MCF 10A (cell line): Measurements from ENCODE around the gene MPZL1. TPM values are rescaled to one million over a fixed set of nuclear protein-coding genes. Genes with fewer than 3 reads are reported as not detected.

Experiments used
- BruUV-seq: library from RNA; stranded (reverse); fragments of 400-500 nt; replicated peaks from 2 replicates; lab custom pipeline; 2021; lab: Mats Ljungman, UMichigan
- CTCF ChIA-PET: fragments of 300-600 bp; sonication (Branson Sonifier 250); formaldehyde crosslinking; extraction: SDS; loops from one replicate; lab custom pipeline; 2021; ENCODE audit warnings: antibody characterized with exemption, inconsistent platforms; lab: Yijun Ruan, JAX
- POLR2A ChIA-PET: fragments of 300-600, 350-650 bp; sonication (Branson Sonifier 250); formaldehyde crosslinking; extraction: SDS; loops from one replicate; lab custom pipeline; 2020; ENCODE audit warnings: antibody characterized with exemption, inconsistent platforms; lab: Yijun Ruan, JAX
- DNase-seq: peaks from one replicate; pipeline ENCODE4 v3.0.0-alpha.2; 2018; ENCODE audit not compliant: unreplicated experiment
- H3K27ac Mint-ChIP-seq: one replicate; pipeline ENCODE4 v1.8.0; 2022; ENCODE audit warnings: mild to moderate bottlenecking, low read depth, mixed read lengths; ENCODE audit not compliant: unreplicated experiment
- H3K27me3 Mint-ChIP-seq: one replicate; pipeline ENCODE4 v1.8.0; 2022; ENCODE audit warnings: mixed read lengths; ENCODE audit not compliant: insufficient read depth, unreplicated experiment
- H3K36me3 Mint-ChIP-seq: one replicate; pipeline ENCODE4 v1.8.0; 2022; ENCODE audit warnings: mild to moderate bottlenecking, moderate library complexity, mixed read lengths; ENCODE audit not compliant: insufficient read depth, unreplicated experiment
- H3K4me1 Mint-ChIP-seq: one replicate; pipeline ENCODE4 v1.8.0; 2022; ENCODE audit warnings: mixed read lengths; ENCODE audit not compliant: insufficient read depth, unreplicated experiment
- H3K4me3 Mint-ChIP-seq: one replicate; pipeline ENCODE4 v1.8.0; 2022; ENCODE audit warnings: mild to moderate bottlenecking, moderate library complexity, mixed read lengths; ENCODE audit not compliant: unreplicated experiment
- H3K9me3 Mint-ChIP-seq: one replicate; pipeline ENCODE4 v1.8.0; 2022; ENCODE audit warnings: mixed read lengths; ENCODE audit not compliant: unreplicated experiment
- intact Hi-C: fragments of 100-400 bp; cut with micrococcal nuclease; formaldehyde crosslinking; loops from 2 replicates; pipeline ENCODE4 v1.14.1; 2022
- total RNA-seq: library from RNA; stranded (reverse); gene quantifications from 2 replicates; pipeline ENCODE4 v1.2.3, GENCODE V29; 2022
- TF ChIP-seq, protein P1 (sequence below): fragments of 200-600 bp; IDR thresholded peaks from one replicate; pipeline ENCODE4 v1.8.0; 2022; ENCODE audit warnings: antibody characterized with exemption, mild to moderate bottlenecking; ENCODE audit not compliant: unreplicated experiment

The MPZL1 gene
- total RNA-seq, 1 experiment from 2014 or later, result 169 TPM

DNA sequence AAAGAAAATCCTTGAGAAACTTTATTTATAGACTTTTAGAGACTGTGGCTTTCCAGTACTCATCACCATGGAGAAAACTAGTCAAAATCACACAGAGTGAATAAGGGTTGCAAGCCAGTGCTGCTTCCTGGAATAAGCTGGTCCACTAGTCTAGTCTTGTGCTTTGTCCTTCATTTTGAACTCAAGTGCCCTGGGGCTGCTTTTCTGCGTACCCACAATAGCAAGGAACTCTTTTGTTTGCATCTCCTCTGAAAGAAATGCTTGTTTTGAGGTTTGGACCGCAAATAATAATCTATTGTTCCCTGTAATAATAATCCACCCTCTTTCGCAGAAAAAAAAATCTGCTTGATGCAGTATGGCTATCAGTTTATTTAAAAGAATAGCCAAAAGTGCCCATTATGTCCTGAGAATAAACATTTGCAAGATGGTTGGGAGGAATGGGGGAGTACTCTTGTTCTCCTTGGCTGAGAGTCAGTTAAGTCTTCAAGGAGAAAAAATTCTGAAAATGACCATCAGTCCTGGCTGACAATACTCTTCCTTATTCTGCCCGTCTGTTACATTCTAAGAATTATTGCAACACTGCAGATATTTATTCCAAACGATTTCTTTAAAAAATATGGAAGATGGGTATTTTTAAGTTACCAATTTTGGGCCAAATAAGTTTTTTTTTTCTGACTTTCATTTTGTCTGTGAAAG is 41.9 kb downstream of the MPZL1 start:
- ChIA-PET POLR2A (interaction anchor here (1.0 to 3.4 kb wide), 6 partner anchors 11 to 42 kb away, joined by 3 to 21 read pairs (median 4); partner anchors contain the start of gene MPZL1), CTCF (interaction anchor here (0.5 to 1.2 kb wide), 3 partner anchors 40 to 321 kb away, joined by 3 to 5 read pairs (median 3); no protein-coding TSS in a partner anchor)
- DNase-seq, result peak; percentile 45
- Mint-ChIP-seq H3K36me3 (peaks cover 29% of the 10 kb centered on the region), H3K27ac (no peak overlapping the region), H3K4me3 (no peak overlapping the region), H3K27me3 (no peaks in the 10 kb centered on the region), H3K4me1 (peaks cover 30% of the 10 kb centered on the region), H3K9me3 (no peaks in the 10 kb centered on the region)
- intact Hi-C loops, result no loop called here
- TF ChIP-seq, protein P1, sequence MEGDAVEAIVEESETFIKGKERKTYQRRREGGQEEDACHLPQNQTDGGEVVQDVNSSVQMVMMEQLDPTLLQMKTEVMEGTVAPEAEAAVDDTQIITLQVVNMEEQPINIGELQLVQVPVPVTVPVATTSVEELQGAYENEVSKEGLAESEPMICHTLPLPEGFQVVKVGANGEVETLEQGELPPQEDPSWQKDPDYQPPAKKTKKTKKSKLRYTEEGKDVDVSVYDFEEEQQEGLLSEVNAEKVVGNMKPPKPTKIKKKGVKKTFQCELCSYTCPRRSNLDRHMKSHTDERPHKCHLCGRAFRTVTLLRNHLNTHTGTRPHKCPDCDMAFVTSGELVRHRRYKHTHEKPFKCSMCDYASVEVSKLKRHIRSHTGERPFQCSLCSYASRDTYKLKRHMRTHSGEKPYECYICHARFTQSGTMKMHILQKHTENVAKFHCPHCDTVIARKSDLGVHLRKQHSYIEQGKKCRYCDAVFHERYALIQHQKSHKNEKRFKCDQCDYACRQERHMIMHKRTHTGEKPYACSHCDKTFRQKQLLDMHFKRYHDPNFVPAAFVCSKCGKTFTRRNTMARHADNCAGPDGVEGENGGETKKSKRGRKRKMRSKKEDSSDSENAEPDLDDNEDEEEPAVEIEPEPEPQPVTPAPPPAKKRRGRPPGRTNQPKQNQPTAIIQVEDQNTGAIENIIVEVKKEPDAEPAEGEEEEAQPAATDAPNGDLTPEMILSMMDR, result no peak
- BruUV-seq, result no TSS peak

DNA sequence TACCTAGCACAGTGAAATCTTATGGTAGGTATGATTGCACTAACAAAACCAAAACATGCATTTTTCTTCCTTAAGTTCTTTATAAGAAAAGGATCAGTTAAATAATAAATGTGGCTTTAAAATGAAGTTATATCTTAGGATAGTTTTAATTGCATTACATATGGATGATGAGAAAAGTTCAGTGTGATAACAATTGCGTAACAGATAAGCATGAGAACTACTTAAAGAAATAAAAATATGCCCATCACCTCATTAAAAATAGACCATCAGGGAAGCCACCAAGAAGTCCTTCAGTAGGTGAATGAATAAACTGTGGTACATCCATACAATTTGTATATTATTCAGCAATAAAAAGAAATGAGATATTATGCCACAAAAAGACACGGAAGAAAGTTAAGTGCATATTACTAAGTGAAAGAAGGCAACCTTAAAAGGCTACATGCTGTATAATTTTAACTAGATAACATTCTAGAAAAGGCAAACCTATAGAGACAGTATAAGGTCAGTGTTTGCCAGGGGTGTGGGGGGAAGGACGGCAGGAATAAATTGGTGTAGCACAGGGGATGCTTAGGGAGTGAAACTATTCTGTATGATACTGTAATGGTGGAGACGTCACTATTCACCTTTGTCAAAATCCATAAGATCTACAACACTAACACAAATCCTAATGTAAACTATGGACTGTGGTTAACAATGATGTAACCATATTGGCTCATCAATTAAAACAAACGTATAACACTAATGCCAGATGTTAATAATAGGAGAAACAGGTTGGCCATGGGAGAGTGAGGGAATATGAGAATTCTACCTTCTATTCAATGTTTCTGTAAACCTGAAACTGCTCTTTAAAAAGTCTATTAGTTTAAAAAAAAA is 42.9 kb downstream of the MPZL1 start:
- intact Hi-C loops, result no loop called here
- peaks cover 36% of the 10 kb centered on the region for H3K36me3 Mint-ChIP-seq
- H3K27me3 Mint-ChIP-seq, result no peaks in the 10 kb centered on the region
- DNase-seq, result no peak
- TF ChIP-seq, protein P1, result no peak
- H3K27ac Mint-ChIP-seq, result no peak overlapping the region
- no peaks in the 10 kb centered on the region for H3K9me3 Mint-ChIP-seq
- H3K4me1 Mint-ChIP-seq, result peaks cover 30% of the 10 kb centered on the region
- ChIA-PET POLR2A (interaction anchor here (1.0 to 1.6 kb wide), 2 partner anchors 11 to 25 kb away, joined by 3 to 5 read pairs; no protein-coding TSS in a partner anchor), CTCF (no interaction called here)
- no TSS peak for BruUV-seq
- no peak overlapping the region for H3K4me3 Mint-ChIP-seq

DNA sequence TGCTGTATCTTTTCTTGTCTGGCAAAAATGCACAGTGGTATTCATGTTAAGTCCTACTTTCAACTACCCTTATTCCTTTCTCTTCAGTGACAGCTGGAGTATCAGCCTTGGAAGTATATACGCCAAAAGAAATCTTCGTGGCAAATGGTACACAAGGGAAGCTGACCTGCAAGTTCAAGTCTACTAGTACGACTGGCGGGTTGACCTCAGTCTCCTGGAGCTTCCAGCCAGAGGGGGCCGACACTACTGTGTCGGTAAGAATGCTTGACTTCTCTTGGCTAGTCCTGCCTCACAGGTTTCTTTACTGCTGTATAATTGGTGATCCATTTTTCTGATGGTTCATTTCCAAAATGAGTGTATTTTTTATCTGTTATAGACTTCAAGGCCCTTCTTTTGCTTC is 43.7 kb downstream of the MPZL1 start:
- intact Hi-C loops, result no loop called here
- no peak overlapping the region for H3K27ac Mint-ChIP-seq
- ChIA-PET POLR2A (interaction anchor here (1.0 to 1.6 kb wide), 2 partner anchors 11 to 24 kb away, joined by 3 to 5 read pairs; no protein-coding TSS in a partner anchor), CTCF (interaction anchor here (0.6 kb wide), 1 partner anchor 192 kb away, joined by 5 read pairs; no protein-coding TSS in a partner anchor)
- H3K27me3 Mint-ChIP-seq, result no peaks in the 10 kb centered on the region
- TF ChIP-seq, protein P1, result no peak
- H3K36me3 Mint-ChIP-seq, result peaks cover 38% of the 10 kb centered on the region
- no peak overlapping the region for H3K4me3 Mint-ChIP-seq
- no peaks in the 10 kb centered on the region for H3K9me3 Mint-ChIP-seq
- no TSS peak for BruUV-seq
- no peak for DNase-seq
- H3K4me1 Mint-ChIP-seq, result peaks cover 29% of the 10 kb centered on the region

GRCh38 chr1:167766538-167766937 is 44.8 kb downstream of the MPZL1 start:
- ChIA-PET POLR2A (interaction anchor here (1.5 to 1.6 kb wide), 2 partner anchors 10 to 17 kb away, joined by 3 to 5 read pairs; no protein-coding TSS in a partner anchor), CTCF (no interaction called here)
- Mint-ChIP-seq H3K9me3 (no peaks in the 10 kb centered on the region), H3K27ac (no peak overlapping the region), H3K4me3 (no peak overlapping the region), H3K4me1 (peaks cover 19% of the 10 kb centered on the region), H3K36me3 (peaks cover 48% of the 10 kb centered on the region), H3K27me3 (no peaks in the 10 kb centered on the region)
- intact Hi-C loops, result no loop called here
- DNase-seq, result no peak
- TF ChIP-seq, protein P1, result no peak
- BruUV-seq, result no TSS peak
